ENCODE measurements around the gene SLC35B4.

SLC35B4 gene

GRCh38 chr7:134316539-134317344 is at the start of gene SLC35B4:
Gene SLC35B4 (minus strand): TSS chr7:134316930. CDS start chr7:134316751, 179 bp downstream.
- Histone ChIP-seq H3K4me3 (peak within 1 kb of the TSS; percentile 77 to 99 (median 95)), H3K27ac (peak within 1 kb of the TSS; percentile 53 to 92 (median 83))

GRCh38 chr7:134366481-134366880 is 49.8 kb upstream of the SLC35B4 start:
- Histone ChIP-seq H3K27ac (no peak overlapping the region), H3K4me3 (no peak overlapping the region)

GRCh38 chr7:134365341-134366054 is 48.8 kb upstream of the SLC35B4 start:
- Histone ChIP-seq H3K27ac (peak overlapping the region in 3 of 21 experiments; percentile 15 to 35 (median 17)), H3K4me3 (no peak overlapping the region)

- Histone ChIP-seq H3K4me3 (no peak overlapping the region), H3K27ac (peak overlapping the region in 1 of 21 experiments; percentile 17)
Measured at GRCh38 chr7:134364619-134365037, 47.9 kb upstream of the SLC35B4 start.

- Histone ChIP-seq H3K4me3 (no peak overlapping the region), H3K27ac (no peak overlapping the region)
Measured at GRCh38 chr7:134362587-134363483, 46.1 kb upstream of the SLC35B4 start.

- Histone ChIP-seq H3K27ac (no peak overlapping the region), H3K4me3 (no peak overlapping the region)
Measured at GRCh38 chr7:134359787-134360432, 43.2 kb upstream of the SLC35B4 start.

GRCh38 chr7:134357486-134357885 is 40.8 kb upstream of the SLC35B4 start:
- H3K27ac ChIP-seq = no peak overlapping the region

GRCh38 chr7:134356421-134356936 is 39.7 kb upstream of the SLC35B4 start:
- no peak overlapping the region for H3K27ac ChIP-seq

More at GRCh38 chr7:134357486-134357885, 40.8 kb upstream of the SLC35B4 start:
- H3K4me3 ChIP-seq = no peak overlapping the region

GRCh38 chr7:134355927-134356326 is 39.2 kb upstream of the SLC35B4 start:
- Histone ChIP-seq H3K4me3 (no peak overlapping the region), H3K27ac (no peak overlapping the region)

More at GRCh38 chr7:134356421-134356936, 39.7 kb upstream of the SLC35B4 start:
- no peak overlapping the region for H3K4me3 ChIP-seq

- Histone ChIP-seq H3K4me3 (no peak overlapping the region), H3K27ac (no peak overlapping the region)
Measured at GRCh38 chr7:134355004-134355525, 38.3 kb upstream of the SLC35B4 start.

GRCh38 chr7:134353411-134353810 is 36.7 kb upstream of the SLC35B4 start:
- no peak overlapping the region for H3K4me3 ChIP-seq
- no peak overlapping the region for H3K27ac ChIP-seq

GRCh38 chr7:134351424-134351823 is 34.7 kb upstream of the SLC35B4 start:
- Histone ChIP-seq H3K27ac (no peak overlapping the region), H3K4me3 (no peak overlapping the region)

- H3K27ac ChIP-seq = no peak overlapping the region
- no peak overlapping the region for H3K4me3 ChIP-seq
Measured at GRCh38 chr7:134350709-134351108, 34.0 kb upstream of the SLC35B4 start.

- no peak overlapping the region for H3K4me3 ChIP-seq
- no peak overlapping the region for H3K27ac ChIP-seq
Measured at GRCh38 chr7:134347567-134347966, 30.8 kb upstream of the SLC35B4 start.

GRCh38 chr7:134343796-134344195 is 27.1 kb upstream of the SLC35B4 start:
- H3K27ac ChIP-seq = no peak overlapping the region

GRCh38 chr7:134343136-134343535 is 26.4 kb upstream of the SLC35B4 start:
- Histone ChIP-seq H3K4me3 (no peak overlapping the region), H3K27ac (no peak overlapping the region)

More at GRCh38 chr7:134343796-134344195, 27.1 kb upstream of the SLC35B4 start:
- H3K4me3 ChIP-seq = no peak overlapping the region

- Histone ChIP-seq H3K4me3 (no peak overlapping the region), H3K27ac (no peak overlapping the region)
Measured at GRCh38 chr7:134339475-134339874, 22.7 kb upstream of the SLC35B4 start.

GRCh38 chr7:134337980-134338379 is 21.2 kb upstream of the SLC35B4 start:
- H3K27ac ChIP-seq = no peak overlapping the region

GRCh38 chr7:134334408-134334807 is 17.7 kb upstream of the SLC35B4 start:
- Histone ChIP-seq H3K27ac (no peak overlapping the region), H3K4me3 (no peak overlapping the region)

More at GRCh38 chr7:134337980-134338379, 21.2 kb upstream of the SLC35B4 start:
- no peak overlapping the region for H3K4me3 ChIP-seq

All from skin epidermis (tissue), 12 donors.